Transverse colon (tissue), 4 donors: Measurements from ENCODE around the gene RELT.

Experiments used
- POLR2A ChIP-seq: fragments of 450-650 bp; IDR thresholded peaks from one replicate; pipeline ENCODE4 v1.6.1; 2016; ENCODE audit warnings: antibody characterized with exemption, mild to moderate bottlenecking, moderate library complexity
- POLR2AphosphoS5 ChIP-seq, 3 donors: sonication (generic); formaldehyde crosslinking; IDR thresholded peaks; one replicate each; pipeline ENCODE4 v1.6.1; 2016; ENCODE audit warnings: antibody characterized with exemption in 3 of 3
- TF ChIP-seq, protein P1 (sequence below), 5 experiments: fragments of 200-600 bp in 3 of 5; fragments of 450-650 bp in 2 of 5; sonication (generic) in 3 of 5; IDR thresholded peaks; 1 replicate in 2 of 5; 2 replicates in 3 of 5; pipeline ENCODE4 v1.5.1; 2016 to 2017; ENCODE audit warnings: antibody characterized with exemption in 5 of 5, inconsistent platforms in 3 of 5, mild to moderate bottlenecking in 2 of 5, moderate library complexity in 1 of 5

DNA sequence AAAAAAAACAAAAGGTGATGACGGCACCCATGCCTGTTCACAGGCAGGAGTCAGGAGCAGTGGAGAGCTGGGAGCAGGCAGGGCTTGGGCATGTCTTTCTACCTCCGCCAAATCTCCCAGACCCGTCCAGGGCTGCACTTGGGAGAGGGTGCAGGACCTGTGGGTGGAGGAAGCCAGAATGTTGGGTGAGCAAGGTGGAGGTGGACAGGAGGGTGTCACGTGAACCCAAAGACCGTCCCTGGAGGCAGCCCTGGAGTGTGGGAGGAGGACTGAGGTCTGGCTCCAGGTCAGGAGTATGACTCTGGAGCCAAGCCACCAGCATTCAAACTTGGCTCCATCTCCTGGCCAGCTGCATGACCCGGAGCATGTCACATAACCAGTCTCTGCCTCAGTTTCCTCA lies 26.6 kb upstream of the RELT start:
- TF ChIP-seq POLR2A (no peak), POLR2AphosphoS5 (IDR thresholded peaks at IDR 0.05) (no peak)
- TF ChIP-seq, protein P1, sequence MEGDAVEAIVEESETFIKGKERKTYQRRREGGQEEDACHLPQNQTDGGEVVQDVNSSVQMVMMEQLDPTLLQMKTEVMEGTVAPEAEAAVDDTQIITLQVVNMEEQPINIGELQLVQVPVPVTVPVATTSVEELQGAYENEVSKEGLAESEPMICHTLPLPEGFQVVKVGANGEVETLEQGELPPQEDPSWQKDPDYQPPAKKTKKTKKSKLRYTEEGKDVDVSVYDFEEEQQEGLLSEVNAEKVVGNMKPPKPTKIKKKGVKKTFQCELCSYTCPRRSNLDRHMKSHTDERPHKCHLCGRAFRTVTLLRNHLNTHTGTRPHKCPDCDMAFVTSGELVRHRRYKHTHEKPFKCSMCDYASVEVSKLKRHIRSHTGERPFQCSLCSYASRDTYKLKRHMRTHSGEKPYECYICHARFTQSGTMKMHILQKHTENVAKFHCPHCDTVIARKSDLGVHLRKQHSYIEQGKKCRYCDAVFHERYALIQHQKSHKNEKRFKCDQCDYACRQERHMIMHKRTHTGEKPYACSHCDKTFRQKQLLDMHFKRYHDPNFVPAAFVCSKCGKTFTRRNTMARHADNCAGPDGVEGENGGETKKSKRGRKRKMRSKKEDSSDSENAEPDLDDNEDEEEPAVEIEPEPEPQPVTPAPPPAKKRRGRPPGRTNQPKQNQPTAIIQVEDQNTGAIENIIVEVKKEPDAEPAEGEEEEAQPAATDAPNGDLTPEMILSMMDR (IDR thresholded peaks at IDR 0.05) = no peak
